Stimulated activated CD8-positive, alpha-beta memory T cell treated with anti-CD3 and anti-CD28 coated beads, Interleukin-12 subunit alpha, Interleukin-12 subunit beta, amount 100 ng/mL, for 4 hours (primary cell): ENCODE results near the gene RAI1.

Experiments
- DNase-seq: peaks from one replicate; pipeline ENCODE4 v3.0.0-alpha.2; 2020; ENCODE audit warnings: low read depth

Gene RAI1

GRCh38 chr17:17719199-17719940 is 38.1 kb downstream of the RAI1 start:
- DNase-seq, result no peak

GRCh38 chr17:17719966-17720543 is 38.8 kb downstream of the RAI1 start:
- no peak for DNase-seq

- DNase-seq, result no peak
Measured at GRCh38 chr17:17721140-17721668, 39.9 kb downstream of the RAI1 start.

GRCh38 chr17:17722081-17722905 is 41.0 kb downstream of the RAI1 start:
- no peak for DNase-seq

GRCh38 chr17:17722906-17723353 is 41.7 kb downstream of the RAI1 start:
- no peak for DNase-seq

GRCh38 chr17:17723354-17724261 is 42.4 kb downstream of the RAI1 start:
- DNase-seq, result no peak

GRCh38 chr17:17724307-17725010 is 43.2 kb downstream of the RAI1 start:
- no peak for DNase-seq

GRCh38 chr17:17725011-17725751 is 43.9 kb downstream of the RAI1 start:
- no peak for DNase-seq

- no peak for DNase-seq
Measured at GRCh38 chr17:17725752-17726457, 44.6 kb downstream of the RAI1 start.

GRCh38 chr17:17726458-17727060 is 45.3 kb downstream of the RAI1 start:
- no peak for DNase-seq

- DNase-seq, result no peak
Measured at GRCh38 chr17:17727111-17727659, 45.9 kb downstream of the RAI1 start.

GRCh38 chr17:17728146-17728545 is 46.9 kb downstream of the RAI1 start:
- no peak for DNase-seq

GRCh38 chr17:17728550-17729251 is 47.4 kb downstream of the RAI1 start:
- no peak for DNase-seq

- peak; percentile 35 for DNase-seq
Measured at GRCh38 chr17:17729620-17730249, 48.5 kb downstream of the RAI1 start.

GRCh38 chr17:17730250-17730935 is 49.1 kb downstream of the RAI1 start:
- DNase-seq, result no peak

GRCh38 chr17:17732444-17732843 is 51.2 kb downstream of the RAI1 start:
- no peak for DNase-seq
